HepG2 (cell line): ENCODE results near the gene MCRIP2. TPM values are rescaled to one million over a fixed set of nuclear protein-coding genes. Genes with fewer than 3 reads are reported as not detected.

ENCODE experiments used
- AGO1 ChIP-seq: fragments of 200-400 bp; formaldehyde crosslinking; IDR thresholded peaks from 2 replicates; pipeline ENCODE4 v1.6.1; 2017; ENCODE audit warnings: mild to moderate bottlenecking, low read depth, low read length, moderate library complexity; ENCODE audit not compliant: poor library complexity, severe bottlenecking
- AKAP8 ChIP-seq: sonication (generic); formaldehyde crosslinking; IDR thresholded peaks from 2 replicates; pipeline ENCODE4 v1.5.1; 2020; ENCODE audit warnings: mild to moderate bottlenecking, missing genetic modification reagents
- EZH2 ChIP-seq: conservative IDR thresholded peaks from 2 replicates; pipeline ENCODE4 v1.6.1; 2012; ENCODE audit warnings: mild to moderate bottlenecking, low read depth, low read length, moderate library complexity
- FOXJ3 ChIP-seq: sonication (generic); formaldehyde crosslinking; IDR thresholded peaks from 2 replicates; pipeline ENCODE4 v1.4.0; 2020; ENCODE audit warnings: missing genetic modification reagents, mild to moderate bottlenecking, borderline replicate concordance
- PHF20 ChIP-seq: sonication (generic); formaldehyde crosslinking; IDR thresholded peaks from 2 replicates; pipeline ENCODE4 v1.5.0; 2020; ENCODE audit warnings: mild to moderate bottlenecking, missing genetic modification reagents
- SATB2 ChIP-seq: sonication (generic); formaldehyde crosslinking; IDR thresholded peaks from 2 replicates; pipeline ENCODE4 v1.5.0; 2020; ENCODE audit warnings: missing genetic modification reagents
- SP2 ChIP-seq: sonication (generic); formaldehyde crosslinking; IDR thresholded peaks from 2 replicates; pipeline ENCODE4 v1.5.1; 2020; ENCODE audit warnings: mild to moderate bottlenecking, missing genetic modification reagents
- ZNF337 ChIP-seq: sonication (generic); formaldehyde crosslinking; IDR thresholded peaks from 2 replicates; pipeline ENCODE4 v1.5.1; 2020; ENCODE audit warnings: missing genetic modification reagents, low read depth, mild to moderate bottlenecking, borderline replicate concordance
- ZNF354B ChIP-seq: sonication (generic); formaldehyde crosslinking; IDR thresholded peaks from 2 replicates; pipeline ENCODE4 v1.8.0; 2022; ENCODE audit warnings: mild to moderate bottlenecking, missing genetic modification reagents
- ZNF362 ChIP-seq: sonication (generic); formaldehyde crosslinking; IDR thresholded peaks from 2 replicates; pipeline ENCODE4 v1.4.0; 2020; ENCODE audit warnings: missing genetic modification reagents, mild to moderate bottlenecking, borderline replicate concordance
- ZNF776 ChIP-seq: sonication (generic); formaldehyde crosslinking; IDR thresholded peaks from 2 replicates; pipeline ENCODE4 v1.4.0; 2020; ENCODE audit warnings: mild to moderate bottlenecking, missing genetic modification reagents
- polyA plus RNA-seq, 8 experiments: library from polyadenylated mRNA; depleted of rRNA in 3 of 8; stranded (reverse) in 7 of 8; unstranded in 1 of 8; fragments of >200 nt; fragmentation: Illumina TruSeq in 4 of 8; extraction: Trizol in 4 of 8; gene quantifications; 2 replicates each; pipeline versions ENCODE4 v1.2.1 to v1.2.3, GENCODE V29; 2011 to 2016; ENCODE audit warnings: low read depth in 4 of 8, missing spikeins in 1 of 8, mixed read lengths in 1 of 8; ENCODE audit not compliant: insufficient read depth in 1 of 8
- total RNA-seq, 5 experiments: library from RNA; depleted of rRNA; stranded (reverse); fragments of >200 nt; fragmentation: Illumina TruSeq; extraction: Trizol; gene quantifications; 2 replicates each; pipeline ENCODE4 v1.2.3, GENCODE V29; 2016; ENCODE audit warnings: low read depth in 1 of 5
- TF ChIP-seq, protein P1 (sequence below): IDR thresholded peaks from 2 replicates; pipeline ENCODE4 v1.6.1; 2012; ENCODE audit warnings: low read length, improper control_type of control experiment
- TF ChIP-seq, protein P2 (sequence below): sonication (generic); formaldehyde crosslinking; IDR thresholded peaks from 2 replicates; pipeline ENCODE4 v1.5.1; 2020; ENCODE audit warnings: mild to moderate bottlenecking, missing genetic modification reagents, moderate library complexity
- TF ChIP-seq, protein P3 (sequence below): sonication (generic); formaldehyde crosslinking; IDR thresholded peaks from 2 replicates; pipeline ENCODE4 v1.4.0; 2020; ENCODE audit warnings: mild to moderate bottlenecking, missing genetic modification reagents, borderline replicate concordance

Gene MCRIP2
- total and polyA plus RNA-seq, 2 of the 13 experiments (the other 11 are each of a cell fraction or from before 2014, with no cell fraction given): 39.6 to 76.7 TPM

DNA sequence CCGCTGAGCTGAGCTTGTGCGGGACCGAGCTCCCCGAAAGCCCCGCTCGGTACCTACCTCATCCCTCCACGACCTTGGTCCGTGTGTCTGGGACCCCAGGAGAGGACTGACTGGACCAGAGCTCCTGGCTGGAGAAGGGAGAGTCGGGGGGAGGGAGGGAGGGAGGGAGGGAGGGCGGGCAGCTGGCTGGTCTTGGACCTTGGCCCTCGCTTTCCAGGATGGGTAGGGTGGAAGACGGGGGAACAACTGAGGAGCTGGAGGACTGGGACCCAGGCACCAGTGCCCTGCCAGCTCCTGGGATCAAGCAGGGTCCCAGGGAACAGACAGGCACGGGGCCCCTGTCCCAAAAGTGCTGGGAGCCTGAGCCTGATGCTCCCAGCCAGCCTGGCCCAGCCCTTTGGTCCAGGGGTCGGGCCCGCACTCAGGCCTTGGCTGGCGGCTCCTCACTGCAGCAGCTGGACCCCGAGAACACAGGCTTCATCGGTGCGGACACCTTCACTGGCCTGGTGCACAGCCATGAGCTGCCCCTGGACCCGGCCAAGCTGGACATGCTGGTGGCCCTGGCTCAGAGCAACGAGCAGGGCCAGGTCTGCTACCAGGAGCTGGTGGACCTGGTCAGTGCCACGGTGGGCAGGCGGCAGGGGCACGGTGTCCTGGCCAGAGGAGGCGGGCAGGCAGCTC lies 34.4 kb downstream of the MCRIP2 start (continued):
- TF ChIP-seq, protein P1, sequence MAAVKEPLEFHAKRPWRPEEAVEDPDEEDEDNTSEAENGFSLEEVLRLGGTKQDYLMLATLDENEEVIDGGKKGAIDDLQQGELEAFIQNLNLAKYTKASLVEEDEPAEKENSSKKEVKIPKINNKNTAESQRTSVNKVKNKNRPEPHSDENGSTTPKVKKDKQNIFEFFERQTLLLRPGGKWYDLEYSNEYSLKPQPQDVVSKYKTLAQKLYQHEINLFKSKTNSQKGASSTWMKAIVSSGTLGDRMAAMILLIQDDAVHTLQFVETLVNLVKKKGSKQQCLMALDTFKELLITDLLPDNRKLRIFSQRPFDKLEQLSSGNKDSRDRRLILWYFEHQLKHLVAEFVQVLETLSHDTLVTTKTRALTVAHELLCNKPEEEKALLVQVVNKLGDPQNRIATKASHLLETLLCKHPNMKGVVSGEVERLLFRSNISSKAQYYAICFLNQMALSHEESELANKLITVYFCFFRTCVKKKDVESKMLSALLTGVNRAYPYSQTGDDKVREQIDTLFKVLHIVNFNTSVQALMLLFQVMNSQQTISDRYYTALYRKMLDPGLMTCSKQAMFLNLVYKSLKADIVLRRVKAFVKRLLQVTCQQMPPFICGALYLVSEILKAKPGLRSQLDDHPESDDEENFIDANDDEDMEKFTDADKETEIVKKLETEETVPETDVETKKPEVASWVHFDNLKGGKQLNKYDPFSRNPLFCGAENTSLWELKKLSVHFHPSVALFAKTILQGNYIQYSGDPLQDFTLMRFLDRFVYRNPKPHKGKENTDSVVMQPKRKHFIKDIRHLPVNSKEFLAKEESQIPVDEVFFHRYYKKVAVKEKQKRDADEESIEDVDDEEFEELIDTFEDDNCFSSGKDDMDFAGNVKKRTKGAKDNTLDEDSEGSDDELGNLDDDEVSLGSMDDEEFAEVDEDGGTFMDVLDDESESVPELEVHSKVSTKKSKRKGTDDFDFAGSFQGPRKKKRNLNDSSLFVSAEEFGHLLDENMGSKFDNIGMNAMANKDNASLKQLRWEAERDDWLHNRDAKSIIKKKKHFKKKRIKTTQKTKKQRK: no peak
- TF ChIP-seq PHF20 (CRISPR knock-in tag): no peak
- TF ChIP-seq ZNF337 (CRISPR knock-in tag): no peak
- TF ChIP-seq ZNF362 (CRISPR knock-in tag): no peak
- TF ChIP-seq, protein P2, sequence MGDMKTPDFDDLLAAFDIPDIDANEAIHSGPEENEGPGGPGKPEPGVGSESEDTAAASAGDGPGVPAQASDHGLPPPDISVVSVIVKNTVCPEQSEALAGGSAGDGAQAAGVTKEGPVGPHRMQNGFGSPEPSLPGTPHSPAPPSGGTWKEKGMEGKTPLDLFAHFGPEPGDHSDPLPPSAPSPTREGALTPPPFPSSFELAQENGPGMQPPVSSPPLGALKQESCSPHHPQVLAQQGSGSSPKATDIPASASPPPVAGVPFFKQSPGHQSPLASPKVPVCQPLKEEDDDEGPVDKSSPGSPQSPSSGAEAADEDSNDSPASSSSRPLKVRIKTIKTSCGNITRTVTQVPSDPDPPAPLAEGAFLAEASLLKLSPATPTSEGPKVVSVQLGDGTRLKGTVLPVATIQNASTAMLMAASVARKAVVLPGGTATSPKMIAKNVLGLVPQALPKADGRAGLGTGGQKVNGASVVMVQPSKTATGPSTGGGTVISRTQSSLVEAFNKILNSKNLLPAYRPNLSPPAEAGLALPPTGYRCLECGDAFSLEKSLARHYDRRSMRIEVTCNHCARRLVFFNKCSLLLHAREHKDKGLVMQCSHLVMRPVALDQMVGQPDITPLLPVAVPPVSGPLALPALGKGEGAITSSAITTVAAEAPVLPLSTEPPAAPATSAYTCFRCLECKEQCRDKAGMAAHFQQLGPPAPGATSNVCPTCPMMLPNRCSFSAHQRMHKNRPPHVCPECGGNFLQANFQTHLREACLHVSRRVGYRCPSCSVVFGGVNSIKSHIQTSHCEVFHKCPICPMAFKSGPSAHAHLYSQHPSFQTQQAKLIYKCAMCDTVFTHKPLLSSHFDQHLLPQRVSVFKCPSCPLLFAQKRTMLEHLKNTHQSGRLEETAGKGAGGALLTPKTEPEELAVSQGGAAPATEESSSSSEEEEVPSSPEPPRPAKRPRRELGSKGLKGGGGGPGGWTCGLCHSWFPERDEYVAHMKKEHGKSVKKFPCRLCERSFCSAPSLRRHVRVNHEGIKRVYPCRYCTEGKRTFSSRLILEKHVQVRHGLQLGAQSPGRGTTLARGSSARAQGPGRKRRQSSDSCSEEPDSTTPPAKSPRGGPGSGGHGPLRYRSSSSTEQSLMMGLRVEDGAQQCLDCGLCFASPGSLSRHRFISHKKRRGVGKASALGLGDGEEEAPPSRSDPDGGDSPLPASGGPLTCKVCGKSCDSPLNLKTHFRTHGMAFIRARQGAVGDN (CRISPR knock-in tag): peak; percentile 46; the same call in 1 of the 2 replicates
- no peak for TF ChIP-seq EZH2
- TF ChIP-seq AGO1: peak; percentile 75
- TF ChIP-seq ZNF354B (CRISPR knock-in tag): no peak
- TF ChIP-seq FOXJ3 (CRISPR knock-in tag): no peak
- TF ChIP-seq SP2 (CRISPR knock-in tag): no peak
- peak; percentile 68; the same call in 1 of the 2 replicates for TF ChIP-seq AKAP8 (CRISPR knock-in tag)
- TF ChIP-seq, protein P3, sequence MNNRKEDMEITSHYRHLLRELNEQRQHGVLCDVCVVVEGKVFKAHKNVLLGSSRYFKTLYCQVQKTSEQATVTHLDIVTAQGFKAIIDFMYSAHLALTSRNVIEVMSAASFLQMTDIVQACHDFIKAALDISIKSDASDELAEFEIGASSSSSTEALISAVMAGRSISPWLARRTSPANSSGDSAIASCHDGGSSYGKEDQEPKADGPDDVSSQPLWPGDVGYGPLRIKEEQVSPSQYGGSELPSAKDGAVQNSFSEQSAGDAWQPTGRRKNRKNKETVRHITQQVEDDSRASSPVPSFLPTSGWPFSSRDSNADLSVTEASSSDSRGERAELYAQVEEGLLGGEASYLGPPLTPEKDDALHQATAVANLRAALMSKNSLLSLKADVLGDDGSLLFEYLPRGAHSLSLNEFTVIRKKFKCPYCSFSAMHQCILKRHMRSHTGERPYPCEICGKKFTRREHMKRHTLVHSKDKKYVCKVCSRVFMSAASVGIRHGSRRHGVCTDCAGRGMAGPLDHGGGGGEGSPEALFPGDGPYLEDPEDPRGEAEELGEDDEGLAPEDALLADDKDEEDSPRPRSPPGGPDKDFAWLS (CRISPR knock-in tag): no peak
- TF ChIP-seq ZNF776 (CRISPR knock-in tag): peak; percentile 13; the same call in 1 of the 2 replicates
- no peak for TF ChIP-seq SATB2 (CRISPR knock-in tag)
